ENCODE measurements around the gene IFIT3. TPM values are rescaled to one million over a fixed set of nuclear protein-coding genes. Genes with fewer than 3 reads are reported as not detected.
A peak's percentile ranks its signal among the peaks of the same experiment; 100 is the strongest.
"Not testable (repeated sequence)": the region's sequence is repeated elsewhere in the genome, so short reads cannot be mapped to it uniquely, and the experiment has no call there.

Gene IFIT3, protein sequence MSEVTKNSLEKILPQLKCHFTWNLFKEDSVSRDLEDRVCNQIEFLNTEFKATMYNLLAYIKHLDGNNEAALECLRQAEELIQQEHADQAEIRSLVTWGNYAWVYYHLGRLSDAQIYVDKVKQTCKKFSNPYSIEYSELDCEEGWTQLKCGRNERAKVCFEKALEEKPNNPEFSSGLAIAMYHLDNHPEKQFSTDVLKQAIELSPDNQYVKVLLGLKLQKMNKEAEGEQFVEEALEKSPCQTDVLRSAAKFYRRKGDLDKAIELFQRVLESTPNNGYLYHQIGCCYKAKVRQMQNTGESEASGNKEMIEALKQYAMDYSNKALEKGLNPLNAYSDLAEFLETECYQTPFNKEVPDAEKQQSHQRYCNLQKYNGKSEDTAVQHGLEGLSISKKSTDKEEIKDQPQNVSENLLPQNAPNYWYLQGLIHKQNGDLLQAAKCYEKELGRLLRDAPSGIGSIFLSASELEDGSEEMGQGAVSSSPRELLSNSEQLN
- total RNA-seq (2014; rRNA removed) = 15.6 and 32.0 TPM in 2 replicates
- 7.3 TPM for polyA plus RNA-seq (2012)

DNA sequence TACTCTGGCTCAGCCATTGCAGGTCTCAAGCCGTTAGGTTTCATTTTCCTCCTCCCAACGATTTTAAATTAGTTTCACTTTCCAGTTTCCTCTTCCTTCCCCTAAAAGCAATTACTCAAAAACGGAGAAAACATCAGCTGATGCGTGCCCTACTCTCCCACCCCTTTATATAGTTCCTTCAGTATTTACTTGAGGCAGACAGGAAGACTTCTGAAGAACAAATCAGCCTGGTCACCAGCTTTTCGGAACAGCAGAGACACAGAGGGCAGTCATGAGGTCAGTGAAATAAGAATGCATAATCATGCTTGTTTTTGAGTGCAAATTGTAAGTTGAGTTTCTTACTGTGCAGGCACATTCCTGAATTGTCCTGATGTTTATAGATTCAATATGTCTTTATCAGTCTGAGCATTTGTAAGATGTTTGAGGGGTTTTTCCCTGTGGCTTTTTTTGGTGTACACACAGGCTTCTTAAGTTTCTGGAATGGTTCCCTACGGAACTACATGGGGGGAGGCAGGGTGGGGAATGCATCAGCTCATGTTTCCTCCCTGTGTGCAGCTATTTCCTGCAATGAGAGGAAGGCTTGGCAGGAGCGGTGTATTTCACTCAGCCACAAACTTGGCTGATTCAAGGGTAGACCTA is at the start of gene IFIT3:
IFIT3 (plus strand) TSS at position 195 of the 639 bp plus-strand sequence; CDS start at position 272, 77 bp downstream.
- peak; percentile 93 for DNase-seq (ENCODE audit: low read depth)

DNA sequence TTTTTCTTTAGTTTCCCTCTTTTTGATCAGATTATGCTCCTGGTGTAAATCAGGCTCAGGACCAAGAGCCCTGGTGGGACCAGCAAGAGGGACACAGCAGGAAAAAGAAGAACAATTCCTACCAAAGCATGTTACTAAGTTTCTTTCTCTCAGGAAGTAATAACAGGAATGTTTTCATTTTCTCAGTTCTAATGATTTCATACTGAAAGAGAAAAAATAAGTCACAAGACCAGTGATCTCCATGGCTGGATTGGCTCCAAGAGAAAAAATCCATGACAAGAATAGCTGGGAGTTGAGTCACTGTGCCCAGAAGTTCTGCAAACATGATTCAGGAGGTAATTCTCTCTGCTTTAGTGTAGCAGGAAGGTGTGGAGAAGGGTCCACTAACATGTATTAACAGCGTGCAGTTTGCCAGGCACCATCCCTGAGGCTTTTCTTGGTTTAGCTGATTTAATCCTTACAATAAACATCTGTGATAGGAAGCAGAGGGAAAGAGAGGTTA is 49.7 kb upstream of the IFIT3 start:
- peak; percentile 97 for DNase-seq (ENCODE audit: low read depth)

DNA sequence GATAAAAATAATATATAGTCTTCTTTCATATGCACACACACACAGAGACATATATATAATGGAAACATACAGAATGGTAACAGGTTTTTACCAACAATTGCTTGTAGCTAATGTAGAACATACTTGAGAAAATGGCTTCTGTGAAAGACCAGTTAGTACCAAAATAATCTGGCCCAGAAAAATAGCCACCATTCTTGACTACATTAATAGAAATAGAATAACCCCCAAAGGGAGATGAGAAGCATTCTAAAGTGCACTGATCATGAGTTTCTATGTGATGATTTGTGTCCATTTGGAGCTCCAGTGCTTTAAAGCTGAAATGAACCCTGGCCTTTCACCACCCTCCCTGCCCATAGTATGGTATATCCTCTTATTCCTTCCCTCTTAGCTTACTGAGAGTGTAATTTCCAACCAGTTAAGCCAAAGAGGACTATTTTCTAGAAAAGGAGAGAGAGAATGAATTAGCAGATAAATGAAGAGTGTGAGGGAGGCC is 48.9 kb upstream of the IFIT3 start:
- DNase-seq (ENCODE audit: low read depth) = peak; percentile 19

DNA sequence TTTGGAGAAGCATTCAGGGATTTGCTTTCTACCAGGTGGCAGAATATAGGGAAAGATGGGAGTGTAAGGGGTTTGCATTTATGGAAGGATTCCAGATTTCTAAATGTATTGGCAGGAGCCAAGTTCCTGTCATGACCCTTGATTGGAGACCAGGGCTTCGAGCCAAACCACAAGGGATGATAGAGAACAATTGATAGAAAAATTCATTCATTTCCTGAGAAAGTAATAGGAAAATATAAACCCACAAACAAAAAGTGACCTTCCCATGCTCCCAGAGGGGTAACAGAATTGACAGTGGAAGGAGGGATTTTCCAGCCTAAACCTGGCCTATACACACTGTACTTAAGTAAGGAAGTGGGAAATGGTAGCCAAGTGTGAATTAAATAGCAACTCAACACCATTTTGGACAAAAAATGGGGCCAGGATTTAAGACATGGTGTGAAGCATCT is 48.4 kb upstream of the IFIT3 start:
- DNase-seq (ENCODE audit: low read depth) = peak; percentile 40

DNA sequence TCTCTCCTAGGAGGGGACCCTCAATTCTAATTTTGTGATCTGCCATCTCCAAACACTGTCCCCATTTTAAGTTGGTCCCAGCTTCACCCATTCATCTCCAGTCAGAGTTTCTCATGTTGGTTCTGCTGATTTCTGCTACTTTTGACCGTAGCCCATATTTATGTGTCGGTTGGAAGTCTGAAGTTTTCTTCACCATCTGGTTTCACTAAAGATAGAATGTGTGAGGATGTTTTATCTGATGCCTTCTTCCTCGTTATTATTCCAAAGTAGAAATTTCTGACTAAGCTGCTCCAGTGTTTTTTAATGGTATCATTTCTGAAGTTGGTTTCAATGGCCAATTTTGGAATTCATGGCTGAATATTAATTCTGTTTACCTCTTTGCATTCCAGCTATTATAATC is 47.3 kb upstream of the IFIT3 start:
- DNase-seq (ENCODE audit: low read depth) = no peak

DNA sequence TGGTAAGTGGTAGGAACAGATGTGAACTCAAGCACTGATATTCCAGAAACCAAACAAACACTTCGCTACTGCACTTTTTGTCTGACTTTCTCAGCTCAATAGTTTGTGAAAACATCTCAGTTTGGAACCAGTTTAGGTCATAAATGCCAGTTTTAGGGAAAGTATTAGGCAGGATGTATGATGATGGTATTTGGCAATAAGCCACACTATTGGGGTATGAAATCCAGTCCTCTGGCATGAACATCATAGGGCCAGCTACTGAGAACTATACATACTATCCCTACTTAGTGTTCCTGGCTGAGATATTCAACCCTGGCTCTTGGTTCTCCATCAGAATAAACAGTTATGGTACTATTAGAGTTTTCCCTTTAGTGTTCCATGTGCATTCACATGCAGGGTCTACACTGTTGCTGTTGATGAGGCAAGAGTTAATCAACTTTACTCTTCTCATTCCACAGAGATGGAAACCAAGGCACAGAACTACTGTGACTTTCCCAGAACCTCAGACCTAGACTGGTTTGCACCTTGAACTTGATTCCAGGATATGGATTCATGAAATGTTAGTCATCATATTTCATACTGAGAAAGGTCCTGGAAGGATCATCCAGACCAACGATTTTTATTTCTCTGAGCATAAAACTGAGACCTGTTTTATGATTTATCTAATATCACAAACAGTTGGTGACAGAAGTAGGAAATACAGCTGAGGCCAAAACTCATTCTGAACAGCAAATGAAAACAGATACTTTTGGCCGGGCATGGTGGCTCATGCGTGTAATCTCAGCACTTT is 46.0 kb upstream of the IFIT3 start:
- peak; percentile 43 for DNase-seq (ENCODE audit: low read depth)

DNA sequence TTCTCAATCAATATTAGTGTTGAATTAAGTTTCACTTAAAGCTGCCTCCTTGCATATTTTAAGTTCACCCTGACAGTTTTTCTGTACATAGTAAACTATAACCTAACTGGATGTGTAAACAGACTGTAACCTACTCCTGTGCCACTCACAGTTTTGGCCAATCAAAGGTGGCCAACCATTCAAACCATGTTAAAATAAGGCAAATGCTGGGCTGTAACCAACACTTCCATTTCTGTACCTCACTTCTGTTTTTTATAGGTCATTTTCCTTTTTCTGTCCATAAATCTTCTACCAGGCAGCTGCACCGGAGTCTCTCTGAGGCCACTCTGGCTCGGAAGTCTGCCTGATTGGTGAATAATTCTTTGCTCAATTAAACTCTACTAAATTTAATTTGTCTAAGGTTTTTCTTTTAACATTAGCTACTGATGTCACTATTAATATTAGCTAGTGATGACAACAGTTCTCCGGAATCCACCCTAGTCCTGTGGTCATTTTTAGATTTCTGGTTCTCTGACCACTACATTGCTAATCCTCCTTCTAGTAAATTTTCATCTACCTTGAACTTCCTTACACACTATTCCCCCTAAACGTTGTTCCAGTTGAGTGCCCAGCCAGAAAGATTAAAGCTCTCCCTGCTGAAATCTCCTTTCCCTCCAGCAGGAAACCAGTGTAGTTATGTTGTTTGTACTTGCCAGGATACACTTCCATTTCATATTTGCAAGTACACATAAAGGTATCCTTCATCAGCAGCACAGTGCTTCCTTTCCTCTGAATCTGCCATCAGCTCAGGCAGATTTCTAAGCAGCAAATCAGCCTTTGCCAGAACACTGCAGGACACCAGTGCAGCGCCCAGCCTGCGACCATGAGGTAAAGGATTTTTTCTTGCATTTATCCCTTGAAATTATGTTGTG is 44.5 kb upstream of the IFIT3 start:
- peak; percentile 63 for DNase-seq (ENCODE audit: low read depth)

DNA sequence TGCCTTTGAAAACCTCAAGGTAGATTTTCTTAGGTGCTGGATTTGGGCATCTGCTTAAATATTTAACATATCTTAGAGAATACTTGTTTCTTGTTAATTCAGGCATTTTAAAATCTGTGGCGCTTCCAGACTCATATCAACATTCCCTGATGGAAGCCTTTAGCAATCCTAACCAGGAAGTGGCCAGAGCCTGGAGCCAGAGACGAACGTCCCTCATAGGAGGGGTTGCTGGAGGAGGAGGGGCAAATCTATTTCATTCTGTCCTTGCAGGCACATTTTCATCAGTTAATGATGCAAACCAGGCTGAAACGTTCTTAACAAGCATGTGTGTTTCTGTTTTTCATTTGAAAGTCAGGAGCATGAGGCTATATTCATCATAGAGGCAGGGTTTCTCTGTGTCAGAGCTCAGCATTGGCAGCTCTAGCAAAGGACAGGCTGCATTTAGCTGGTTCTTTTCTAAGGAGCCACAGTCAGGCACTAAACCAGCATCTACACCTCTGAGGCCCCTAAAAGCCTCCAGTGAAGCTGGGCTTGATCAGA is 43.8 kb upstream of the IFIT3 start:
- DNase-seq (ENCODE audit: low read depth) = peak; percentile 86

DNA sequence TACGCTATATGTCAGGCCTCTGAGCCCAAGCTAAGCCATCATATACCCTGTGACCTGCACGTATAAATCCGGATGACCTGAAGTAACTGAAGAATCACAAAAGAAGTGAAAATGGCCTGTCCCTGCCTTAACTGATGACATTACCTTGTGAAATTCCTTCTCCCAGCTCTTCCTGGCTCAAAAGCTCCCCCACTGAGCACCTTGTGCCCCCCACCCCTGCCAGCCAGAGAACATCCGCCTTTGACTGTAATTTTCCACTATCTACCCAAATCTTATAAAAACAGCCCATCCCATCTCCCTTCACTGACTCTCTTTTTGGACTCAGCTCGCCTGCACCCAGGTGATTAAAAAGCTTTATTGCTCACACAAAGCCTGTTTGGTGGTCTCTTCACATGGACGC is 43.1 kb upstream of the IFIT3 start:
- DNase-seq (ENCODE audit: low read depth) = not testable (repeated sequence)

DNA sequence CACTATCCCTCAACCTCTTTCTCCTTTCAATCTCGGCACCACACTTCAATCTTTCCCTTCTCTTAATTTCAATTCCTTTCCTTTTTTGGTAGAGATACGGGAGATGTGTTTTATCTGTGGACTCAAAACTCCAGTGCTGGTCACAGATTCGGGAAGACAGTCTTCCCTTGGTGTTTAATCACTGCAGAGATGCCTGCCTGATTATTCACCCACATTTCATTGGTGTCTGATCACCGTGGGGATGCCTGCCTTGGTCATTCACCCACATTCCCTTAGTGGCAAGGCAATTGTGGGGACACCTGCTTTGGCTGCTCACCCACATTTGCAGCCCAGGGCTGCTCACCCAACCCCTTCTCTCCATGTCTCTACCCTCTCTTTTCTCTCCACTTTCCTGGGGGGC is 42.5 kb upstream of the IFIT3 start:
- DNase-seq (ENCODE audit: low read depth) = peak; percentile 79

DNA sequence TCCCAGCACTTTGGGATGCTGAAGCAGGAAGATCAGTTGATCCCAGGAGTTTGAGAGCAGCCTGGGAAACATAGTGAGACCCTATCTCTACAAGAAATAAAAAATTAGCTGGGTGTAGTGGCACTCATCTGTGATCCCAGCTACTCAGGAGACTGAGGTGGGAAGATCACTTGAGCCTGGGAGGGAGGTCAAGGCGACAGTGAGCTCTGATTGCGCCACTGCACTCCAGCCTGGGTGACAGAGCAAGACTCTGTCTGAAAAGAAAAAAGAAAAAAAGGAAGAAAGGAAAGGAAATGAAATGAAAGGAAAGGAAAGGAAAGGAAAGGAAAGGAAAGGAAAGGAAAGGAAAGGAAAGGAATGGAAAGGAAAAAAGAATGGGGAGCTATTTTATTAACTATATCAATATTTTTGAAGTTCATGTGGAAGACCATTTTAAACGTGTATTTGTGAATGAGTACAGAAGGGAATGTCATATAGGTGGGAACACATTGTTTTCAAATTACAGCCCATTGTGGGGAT is 33.0 kb upstream of the IFIT3 start:
- no peak for DNase-seq (ENCODE audit: low read depth)

DNA sequence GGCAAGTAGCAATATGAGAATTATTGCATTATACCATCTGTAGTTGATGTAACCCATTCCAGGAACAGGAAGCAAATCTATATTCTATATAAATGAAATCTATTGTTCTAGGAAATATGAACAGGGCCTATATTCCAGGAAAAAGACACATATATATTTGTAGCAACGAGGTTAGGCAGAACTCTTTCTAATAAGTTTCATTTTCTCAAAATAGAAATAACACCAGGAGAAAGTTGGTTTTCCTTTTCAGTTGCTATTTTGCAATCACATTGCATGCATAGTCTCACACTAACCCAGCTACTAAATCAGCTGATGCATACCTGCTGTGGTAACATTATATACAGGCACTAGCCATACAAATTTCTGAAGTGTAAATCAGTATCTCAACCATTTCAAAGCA is 32.2 kb upstream of the IFIT3 start:
- peak; percentile 54 for DNase-seq (ENCODE audit: low read depth)

DNA sequence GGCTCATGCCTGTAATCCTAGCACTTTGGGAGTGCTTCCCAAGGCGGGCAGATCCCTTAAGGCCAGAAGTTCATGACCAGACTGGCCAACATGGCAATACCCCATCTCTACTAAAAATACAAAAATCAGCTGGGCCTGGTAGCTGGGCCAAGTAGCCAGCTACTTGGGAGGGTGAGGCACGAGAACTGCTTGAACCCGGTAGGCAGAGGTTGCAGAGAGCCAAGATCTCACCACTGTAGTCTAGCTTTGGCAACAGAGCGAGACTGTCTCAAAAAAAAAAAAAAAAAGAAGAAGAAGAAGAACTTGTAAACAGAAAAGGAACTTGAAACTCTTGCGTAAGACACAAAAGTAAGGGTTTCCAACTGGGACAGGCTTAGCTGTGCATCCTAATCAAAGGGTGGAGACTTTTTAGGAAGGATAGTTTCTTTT is 31.6 kb upstream of the IFIT3 start:
- DNase-seq (ENCODE audit: low read depth) = peak; percentile 51

DNA sequence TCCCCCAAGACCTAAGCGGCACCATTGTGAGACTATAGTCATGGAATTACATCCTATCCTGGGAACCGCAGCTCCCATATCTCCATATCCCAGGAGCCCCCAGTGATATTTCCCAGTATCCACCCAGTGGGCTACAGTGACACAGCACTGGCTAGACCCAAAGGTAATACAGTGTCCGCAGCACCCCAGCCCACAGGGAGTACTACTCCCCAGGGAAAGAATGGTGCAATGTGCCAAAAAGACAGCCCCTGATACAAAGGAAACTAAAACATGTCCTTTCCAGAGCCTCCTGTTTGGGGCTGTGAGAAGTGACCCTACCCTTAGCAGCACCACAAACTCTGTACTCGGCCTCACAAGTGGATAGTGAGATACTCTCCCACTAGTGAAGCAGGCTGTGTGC is 30.4 kb upstream of the IFIT3 start:
- no peak for DNase-seq (ENCODE audit: low read depth)

DNA sequence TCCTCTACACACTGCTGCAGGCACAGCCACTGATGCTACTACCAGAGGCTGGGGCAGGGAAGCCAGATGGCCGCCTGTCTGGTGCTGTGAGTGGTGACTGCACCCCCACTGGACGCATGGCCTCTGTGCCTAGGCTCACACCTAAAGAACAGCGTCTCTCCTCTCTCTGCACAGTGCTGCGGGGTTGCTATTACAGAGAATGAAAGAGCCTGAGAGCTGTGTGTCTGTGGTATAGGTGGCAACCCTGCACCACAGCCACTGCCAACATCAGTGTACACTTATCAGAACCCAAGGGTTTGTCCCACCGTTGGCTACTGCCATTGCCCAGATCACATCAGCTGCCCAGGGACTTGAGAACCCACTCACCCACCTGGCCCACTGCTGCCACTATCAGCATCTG is 30.0 kb upstream of the IFIT3 start:
- DNase-seq (ENCODE audit: low read depth) = no peak

DNA sequence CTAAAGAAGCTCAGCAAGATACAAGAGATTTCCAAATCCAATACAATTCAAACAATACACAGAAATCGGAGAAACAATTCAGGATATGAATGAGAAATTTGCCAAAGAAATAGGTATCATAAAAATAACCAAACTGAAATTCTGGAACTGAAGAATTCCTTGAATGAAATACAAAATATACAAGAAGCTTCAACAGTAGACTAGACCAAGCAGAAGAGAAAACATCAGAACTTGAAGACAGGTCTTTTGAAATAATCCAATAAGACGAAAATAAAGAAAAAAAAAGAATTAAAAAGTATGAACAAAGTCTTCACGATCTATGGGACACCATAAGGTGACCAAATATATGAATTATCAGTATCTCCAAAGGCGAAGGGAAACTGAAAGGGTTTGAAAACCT is 28.8 kb upstream of the IFIT3 start:
- DNase-seq (ENCODE audit: low read depth) = no peak

DNA sequence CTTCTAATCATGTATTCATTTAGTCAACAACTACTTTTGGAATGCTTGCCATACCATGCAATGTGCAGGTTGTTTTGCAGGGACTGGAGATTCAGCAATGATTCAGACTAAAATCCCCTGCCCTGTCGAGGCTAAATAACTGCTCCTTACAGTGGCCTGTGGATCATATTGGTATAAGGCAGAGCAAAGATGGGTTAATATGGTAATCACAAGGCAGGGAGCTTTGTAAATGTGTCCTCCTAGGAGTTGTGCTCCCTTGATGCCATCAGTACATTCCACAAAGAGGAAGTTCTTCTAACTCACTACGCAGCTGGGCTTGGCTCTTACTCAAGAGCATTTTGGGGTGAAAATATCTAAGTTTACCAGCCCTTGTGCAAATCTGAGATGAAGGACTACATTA is 26.6 kb upstream of the IFIT3 start:
- DNase-seq (ENCODE audit: low read depth) = peak; percentile 61

DNA sequence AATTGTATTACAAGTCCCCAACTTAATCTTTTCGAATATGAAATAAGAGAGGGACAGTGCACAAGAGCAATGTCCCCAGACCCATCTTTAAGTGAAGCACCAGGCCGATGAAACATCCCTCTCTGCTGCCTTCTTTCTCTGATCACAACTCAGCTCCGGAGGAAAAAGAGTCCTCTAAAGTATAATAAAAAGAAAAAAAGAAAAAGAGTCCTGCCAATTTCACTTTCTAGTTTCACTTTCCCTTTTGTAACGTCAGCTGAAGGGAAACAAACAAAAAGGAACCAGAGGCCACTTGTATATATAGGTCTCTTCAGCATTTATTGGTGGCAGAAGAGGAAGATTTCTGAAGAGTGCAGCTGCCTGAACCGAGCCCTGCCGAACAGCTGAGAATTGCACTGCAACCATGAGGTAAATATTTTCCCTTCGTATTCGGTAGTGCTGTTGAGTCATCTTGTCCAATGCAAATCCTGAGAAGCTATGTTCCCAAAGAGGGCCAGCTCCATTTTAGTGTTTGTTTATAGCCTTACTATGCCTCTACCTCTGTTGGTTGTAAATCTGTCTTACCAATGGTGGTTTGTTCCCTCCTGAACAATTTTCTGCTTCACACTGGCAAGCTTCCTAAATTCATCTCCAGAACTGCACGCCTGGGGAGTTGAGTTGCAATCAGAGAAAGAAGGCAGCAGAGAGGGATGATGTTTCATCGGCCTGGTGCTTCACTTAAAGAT is 25.9 kb upstream of the IFIT3 start, which contains the start of gene IFIT2:
IFIT2 (plus strand) TSS at position 326 of the 725 bp plus-strand sequence; CDS start at position 404, 78 bp downstream.
- DNase-seq (ENCODE audit: low read depth) = peak; percentile 93

DNA sequence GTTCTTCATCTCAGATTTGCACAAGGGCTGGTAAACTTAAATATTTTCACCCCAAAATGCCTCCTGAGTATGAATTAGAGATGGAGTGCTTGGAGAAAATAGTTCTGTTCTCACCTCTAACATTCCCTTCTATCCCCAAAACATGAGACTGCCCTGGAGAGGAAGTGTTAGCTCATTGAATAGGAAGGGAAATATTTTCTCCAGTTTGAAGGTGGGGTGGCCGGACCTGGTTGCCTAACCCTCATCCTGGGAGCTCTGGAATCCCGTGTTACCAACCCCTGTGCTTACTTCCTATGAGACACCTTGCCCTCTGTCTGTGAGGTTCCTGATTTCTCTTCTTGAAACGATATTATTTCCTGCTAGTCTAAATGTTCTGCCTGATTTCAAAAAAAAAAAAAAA is 25.2 kb upstream of the IFIT3 start:
- peak; percentile 29 for DNase-seq (ENCODE audit: low read depth)

All from LHCN-M2 (cell line).